Left cardiac atrium (tissue), 4 donors: ENCODE data around the gene PTPRG. TPM values are rescaled to one million over a fixed set of nuclear protein-coding genes. Genes with fewer than 3 reads are reported as not detected.

Experiments
- ATAC-seq, 2 donors: fragments of 200-7000 bp; cut with Tn5 transposase; one replicate each; pipeline ENCODE4 v1.9.1; 2020; ENCODE audit warnings: mild to moderate bottlenecking in 2 of 2, moderate library complexity in 2 of 2
- DNase-seq: peaks from one replicate; pipeline ENCODE4 v3.0.0-alpha.2; 2020
- intact Hi-C, 2 donors: fragments of 100-400 bp; cut with DNase I; formaldehyde crosslinking; loops; one replicate each; pipeline versions ENCODE4 v1.14.1 to v1.15.1; 2022 to 2023
- total RNA-seq, 2 donors: library from RNA; stranded (reverse); fragmentation: NEBNext Ultra II Directional; extraction: Animal tissue kit (Norgen Biotek cat#: 25700); gene quantifications; one replicate each; pipeline ENCODE4 v1.2.1, GENCODE V29; 2021
- donor health status: DM: no; HTN: yes; CAD: no.
- donor health status: DM: no; HTN: yes; CAD: no; lungs with severe emphysema.
- donor health status: DM: yes; HTN: yes; CAD: no.
- donor health status: Dilated cardiomyopathy.

PTPRG gene
- total RNA-seq, 2 donors from 2014 or later: 37.6 to 46.9 TPM

DNA sequence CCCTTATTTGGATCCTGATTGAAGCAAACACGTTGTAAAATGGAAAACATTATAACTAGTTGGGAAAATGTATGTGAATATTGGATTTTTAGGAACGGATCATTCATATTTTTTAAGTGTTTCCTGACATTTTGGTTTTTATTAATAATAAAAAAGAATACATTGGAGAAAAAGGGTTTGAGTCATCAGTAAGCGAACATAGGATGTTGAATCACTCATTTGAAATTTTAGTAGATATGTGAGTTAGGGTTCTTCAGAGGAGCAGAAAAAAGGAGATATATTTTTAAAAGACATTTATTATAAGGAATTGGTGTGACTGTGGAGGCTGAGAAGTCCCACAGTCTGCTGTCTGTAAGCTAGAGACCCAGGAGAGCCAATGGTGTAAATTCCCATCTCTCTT, 258.5 kb downstream of the PTPRG start:
- DNase-seq (no peak), ATAC-seq (no peak)
- intact Hi-C loops: no loop called here

DNA sequence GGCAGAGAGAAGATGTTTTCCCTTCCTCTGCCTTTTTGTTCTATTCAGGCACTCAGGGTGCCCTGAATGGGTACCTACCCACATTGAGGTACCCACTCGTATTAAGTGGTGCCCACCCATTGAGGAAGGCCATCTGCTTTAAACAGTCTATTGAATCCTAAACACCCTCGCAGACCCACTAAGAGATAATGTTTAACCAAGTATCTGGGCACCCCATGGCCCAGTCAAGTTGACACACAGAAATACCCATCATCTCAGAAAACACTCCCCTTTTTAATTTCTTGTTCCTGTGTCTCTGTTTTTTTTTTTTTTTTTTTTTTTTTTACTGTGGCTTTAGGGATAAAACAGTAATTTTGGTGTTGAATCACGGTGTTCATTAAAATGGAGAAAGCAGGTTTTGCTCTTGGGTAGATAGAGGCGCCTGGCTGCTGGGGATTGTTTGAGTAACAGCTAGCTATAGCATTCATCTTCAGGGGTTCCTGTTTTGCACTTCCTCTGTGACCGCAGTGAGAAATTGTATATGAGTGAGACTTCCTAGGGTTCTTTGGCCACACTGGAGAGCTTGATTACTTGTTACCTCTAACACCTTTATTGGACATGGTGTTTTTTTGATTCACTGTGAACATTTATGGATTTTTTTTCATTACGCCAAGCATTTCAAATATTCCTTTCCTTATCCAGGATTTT, 259.1 kb downstream of the PTPRG start:
- DNase-seq (no peak), ATAC-seq (no peak)
- intact Hi-C loops: no loop called here

DNA sequence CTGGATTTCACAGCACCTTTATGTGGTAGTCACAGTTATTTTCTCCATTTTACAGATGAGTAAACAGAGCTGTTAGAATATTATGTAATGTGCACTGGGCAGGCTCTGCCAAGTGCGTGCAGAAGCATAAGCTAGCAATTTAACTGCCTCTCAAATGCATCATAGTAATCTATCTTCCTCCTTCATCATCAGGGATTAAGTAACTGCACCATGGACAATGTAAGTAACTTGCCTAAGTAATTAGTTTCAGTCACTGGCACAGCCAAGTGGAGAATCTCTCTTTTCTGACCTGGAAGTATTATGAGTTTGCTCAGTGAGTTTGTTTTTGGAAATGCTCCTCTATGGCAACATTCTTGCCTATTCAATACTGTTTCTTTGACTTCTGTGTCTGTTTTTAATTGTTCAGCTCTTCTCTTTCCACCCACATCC, 260.5 kb downstream of the PTPRG start:
- DNase-seq (no peak), ATAC-seq (peak in 1 of 2 donors; percentile 47)
- intact Hi-C loops: no loop called here

DNA sequence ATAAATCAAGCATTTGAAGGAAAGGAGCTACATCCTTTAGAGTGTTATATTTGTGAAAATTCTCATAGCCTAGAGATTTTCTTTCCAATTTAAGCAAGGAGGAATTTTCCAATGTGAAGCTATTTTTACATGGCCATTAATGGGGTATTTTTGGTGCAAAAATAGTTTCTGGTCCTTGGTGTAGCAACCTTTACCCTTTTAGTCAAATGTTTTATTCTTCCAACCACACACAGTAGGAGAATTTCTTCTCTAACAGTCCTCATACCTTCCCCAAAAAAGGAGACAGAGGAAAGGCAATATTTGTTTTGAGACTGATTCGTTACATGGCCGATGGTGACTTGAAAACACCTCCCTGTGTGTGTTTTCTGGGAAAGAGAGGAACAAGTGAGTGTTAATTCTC, 261.2 kb downstream of the PTPRG start:
- ATAC-seq: no peak
- DNase-seq: no peak
- intact Hi-C loops: no loop called here

DNA sequence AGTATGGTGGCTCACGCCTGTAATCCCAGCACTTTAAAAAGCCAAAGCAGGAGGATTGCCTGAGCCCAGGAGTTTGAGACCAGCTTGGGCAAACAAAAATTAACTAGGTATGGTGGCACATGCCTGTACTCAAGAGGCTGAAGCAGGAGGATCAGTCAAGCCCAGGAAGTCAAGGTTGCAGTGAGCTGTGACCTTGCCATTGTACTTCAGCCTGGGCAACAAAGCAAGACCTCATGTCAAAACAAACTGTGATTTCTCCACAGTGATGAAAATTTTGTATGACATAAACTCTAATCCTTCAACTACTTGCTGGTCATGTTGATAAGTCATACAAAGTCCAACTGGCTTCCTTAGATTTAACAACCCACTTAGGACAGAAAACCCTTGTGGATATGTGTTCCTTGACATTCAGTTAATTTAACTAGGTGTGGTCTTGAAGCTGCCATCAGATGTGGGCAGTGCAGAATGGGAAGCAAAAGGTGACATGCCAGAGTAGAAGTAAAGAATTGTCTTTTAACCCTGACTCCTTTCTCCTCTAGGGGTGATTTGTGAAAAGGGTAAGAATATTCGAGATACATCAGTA, 263.3 kb downstream of the PTPRG start:
- ATAC-seq: no peak
- intact Hi-C loops: loop anchor here in 1 of 2 donors (5.0 kb wide), 1 partner anchor 262 kb away; the partner anchor contains the start of gene PTPRG
- DNase-seq: no peak

DNA sequence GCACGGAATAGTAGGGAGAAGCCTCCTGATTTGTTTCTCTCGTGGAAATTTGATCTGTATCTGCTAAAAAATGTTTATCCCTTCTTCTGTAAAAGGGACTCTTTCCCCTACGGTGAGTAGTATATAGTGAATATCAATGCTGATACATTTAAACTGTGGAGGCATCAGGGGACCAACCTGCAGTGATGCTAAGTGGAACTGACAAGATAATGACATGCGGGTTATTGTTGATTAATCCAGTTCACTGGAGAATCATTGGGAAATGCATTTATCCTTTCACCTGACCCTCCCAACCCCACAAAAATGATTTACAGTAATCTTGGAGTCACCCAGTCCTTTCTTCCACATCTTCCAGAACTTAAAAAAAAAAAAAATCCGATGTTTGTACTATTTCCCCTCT, 264.8 kb downstream of the PTPRG start:
- DNase-seq (no peak), ATAC-seq (no peak)
- intact Hi-C loops: loop anchor here in 1 of 2 donors (5.0 kb wide), 1 partner anchor 264 kb away; the partner anchor contains the start of gene PTPRG

DNA sequence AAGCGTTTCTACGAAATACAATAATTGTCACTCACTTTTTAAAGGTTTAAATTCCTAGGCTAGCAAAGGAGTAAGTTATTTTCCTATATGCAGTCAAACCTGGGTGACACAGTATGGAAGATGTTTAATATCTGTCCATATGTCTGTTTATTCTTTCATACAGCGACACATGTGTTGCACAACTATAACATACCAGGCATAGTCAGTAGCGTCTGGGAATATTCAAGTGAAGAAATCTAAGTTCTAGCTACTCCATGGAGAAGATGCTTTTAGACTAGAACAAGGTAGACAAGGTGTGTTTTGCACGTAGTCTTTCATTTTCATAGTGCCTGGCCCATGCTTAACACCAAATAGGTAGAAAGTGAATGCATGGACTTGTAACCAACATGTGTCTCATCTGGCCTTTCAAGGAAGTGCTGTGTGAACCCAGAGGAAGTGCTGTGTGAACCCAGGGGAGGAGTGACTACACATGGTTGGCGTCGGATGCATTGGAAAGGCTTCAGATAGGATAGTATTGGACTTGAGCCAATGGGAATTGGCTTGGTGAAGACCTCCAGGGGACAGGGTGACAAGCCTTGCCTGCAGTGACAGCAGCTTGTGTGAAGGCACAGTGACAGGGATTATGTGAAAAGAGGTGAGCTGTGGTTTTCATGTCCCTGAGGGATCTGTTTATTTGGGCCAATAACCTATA, 267.0 kb downstream of the PTPRG start:
- ATAC-seq (peak; percentile 71 to 82), DNase-seq (no peak)
- intact Hi-C loops: loop anchor here in 1 of 2 donors (5.0 kb wide), 1 partner anchor 266 kb away; the partner anchor contains the start of gene PTPRG

DNA sequence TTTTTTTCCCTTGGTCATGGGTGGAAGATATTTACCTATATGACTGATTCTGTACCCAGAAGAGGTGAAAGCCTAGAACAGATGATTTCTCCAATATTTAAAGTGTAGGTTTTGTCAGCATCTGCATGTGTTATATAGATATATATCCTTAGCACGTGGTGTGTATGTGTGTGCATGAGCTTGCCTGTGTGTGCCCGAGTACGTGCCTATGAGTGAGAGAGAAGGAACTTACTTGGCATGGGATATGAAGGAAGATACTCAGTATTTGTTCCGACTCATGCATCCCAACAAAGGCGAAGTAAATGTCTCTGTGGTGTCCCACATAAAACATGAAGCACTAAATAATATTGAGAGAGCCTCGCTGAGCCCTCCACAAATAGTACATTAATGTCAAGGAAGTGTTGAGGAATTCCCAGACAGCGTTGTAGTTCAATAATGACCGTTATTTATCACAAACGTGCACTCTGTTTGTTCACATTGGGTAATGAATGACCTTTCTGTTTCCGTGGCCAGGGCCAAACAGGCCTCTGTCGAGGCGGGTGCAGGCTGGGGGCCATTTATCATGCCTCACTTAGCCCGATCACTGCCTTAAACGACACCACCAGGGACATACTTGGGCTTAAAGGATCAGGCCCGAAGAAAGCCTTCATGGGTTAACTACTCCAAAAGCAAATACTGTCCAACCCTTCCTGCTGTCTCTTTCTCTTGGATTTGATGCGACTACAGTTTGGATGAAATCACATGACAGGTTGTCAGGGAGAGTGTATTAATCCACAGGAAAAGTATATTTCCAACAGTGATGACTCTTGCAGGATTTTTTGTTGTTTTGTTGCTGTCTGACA, 267.7 kb downstream of the PTPRG start:
- DNase-seq (no peak), ATAC-seq (peak; percentile 24 to 45)
- intact Hi-C loops: loop anchor here in 1 of 2 donors (5.0 kb wide), 1 partner anchor 267 kb away; the partner anchor contains the start of gene PTPRG

DNA sequence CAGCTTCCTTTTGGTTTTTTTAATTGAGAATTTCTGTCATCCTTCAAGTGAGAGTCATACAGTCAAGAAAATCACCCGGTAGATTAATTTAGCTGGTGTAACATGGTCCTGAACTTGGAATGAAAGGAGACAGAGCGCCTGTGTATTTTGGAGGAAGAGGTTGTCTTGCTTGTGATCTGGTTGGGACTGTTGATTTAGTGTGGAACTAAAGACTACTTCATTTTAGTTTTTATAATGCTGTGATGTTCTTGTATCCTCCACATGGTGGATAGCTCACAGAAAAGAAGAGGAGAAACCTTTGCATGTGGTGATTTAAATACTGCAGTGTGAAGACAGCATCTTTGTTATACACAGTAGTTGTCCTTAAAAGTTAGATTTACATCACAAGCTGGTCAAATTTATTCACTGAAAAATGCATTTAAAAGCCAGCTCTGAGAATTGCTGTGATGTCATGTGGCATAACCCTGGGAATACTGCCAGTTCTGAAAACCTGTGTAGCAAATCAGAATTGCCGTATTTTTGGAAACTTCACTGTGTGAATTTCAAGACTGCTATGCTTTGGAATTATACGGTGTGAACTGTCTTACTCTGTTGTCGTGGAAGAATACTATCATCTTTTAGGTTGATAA, 268.5 kb downstream of the PTPRG start:
- DNase-seq (no peak), ATAC-seq (peak; percentile 10 to 20)
- intact Hi-C loops: loop anchor here in 1 of 2 donors (5.0 kb wide), 1 partner anchor 268 kb away; the partner anchor contains the start of gene PTPRG

DNA sequence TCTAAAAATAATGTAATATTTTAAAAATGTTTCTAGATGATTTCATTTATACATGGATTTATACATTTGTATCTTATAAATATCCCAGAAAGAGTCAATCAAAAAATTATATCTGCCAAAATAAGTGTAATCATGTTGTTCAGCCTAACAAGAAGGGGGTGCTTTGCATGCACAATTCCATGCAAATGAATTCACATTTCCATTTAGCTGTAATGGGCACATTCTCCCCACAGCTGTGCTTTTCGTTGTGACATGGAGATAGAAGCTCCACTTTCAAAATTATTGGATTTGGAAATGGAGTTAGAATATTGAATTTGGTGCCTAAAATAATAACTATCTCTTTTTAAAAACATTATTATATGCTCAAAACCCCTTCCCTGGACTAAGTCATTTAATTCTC, 270.6 kb downstream of the PTPRG start:
- intact Hi-C loops: no loop called here
- no peak for ATAC-seq
- DNase-seq: no peak

DNA sequence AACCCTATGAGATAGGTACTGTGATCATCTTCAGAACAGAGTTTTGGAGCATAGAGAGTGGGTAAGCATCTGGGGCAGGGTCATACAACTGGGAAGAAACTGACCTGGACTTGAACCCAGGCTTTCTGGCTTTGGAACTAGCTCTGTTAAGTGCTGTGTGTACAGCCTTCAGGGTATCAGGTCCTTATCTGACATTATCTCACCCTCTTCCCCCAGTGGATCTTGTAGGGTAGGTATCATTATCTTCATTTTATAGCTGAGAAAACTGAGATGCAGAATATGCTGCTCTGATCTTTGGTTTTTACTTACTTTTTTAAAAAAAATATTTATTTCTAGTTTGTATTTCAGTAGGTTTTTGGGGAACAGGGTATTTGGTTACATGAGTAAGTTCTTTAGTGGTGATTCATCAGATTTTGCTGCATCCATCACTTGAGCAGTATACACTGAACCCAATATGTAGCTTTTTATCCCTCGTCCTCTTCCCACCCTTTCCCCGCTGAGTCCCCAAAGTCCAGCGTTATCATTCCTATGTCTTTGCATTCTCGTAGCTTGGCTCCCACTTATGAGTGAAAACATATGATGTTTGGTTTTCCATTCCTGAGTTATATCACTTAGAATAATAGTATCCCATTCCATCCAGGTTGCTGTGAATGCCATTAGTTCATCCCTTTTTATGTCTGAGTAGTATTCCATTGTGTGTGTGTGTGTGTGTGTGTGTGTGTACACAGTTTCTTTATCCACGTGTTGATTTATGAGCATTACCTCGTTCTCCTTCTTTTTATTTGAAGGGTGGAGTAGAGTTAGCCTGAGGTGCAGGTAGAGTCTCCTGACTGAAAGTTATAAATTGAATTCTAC, 271.2 kb downstream of the PTPRG start:
- ATAC-seq (no peak), DNase-seq (no peak)
- intact Hi-C loops: no loop called here

DNA sequence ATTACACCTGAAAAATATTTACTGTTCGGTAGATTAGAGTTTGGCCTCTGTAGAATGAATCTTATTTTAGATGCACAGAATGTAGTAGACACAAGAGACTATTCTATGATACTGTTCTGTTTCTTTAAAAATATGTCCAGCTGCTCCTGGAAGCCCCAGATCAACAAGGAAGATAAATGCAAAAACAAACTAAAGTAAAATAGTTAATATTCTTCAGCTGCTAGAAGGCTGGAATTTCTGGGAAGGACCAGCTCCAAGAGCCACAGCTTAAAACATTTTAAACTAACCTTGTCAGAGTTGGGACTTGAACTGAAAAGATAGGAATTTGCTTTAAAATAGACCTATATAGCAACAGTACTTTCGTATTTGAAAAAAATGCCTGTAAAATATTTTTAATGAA, 277.9 kb downstream of the PTPRG start:
- intact Hi-C loops: no loop called here
- DNase-seq: no peak
- ATAC-seq: no peak

DNA sequence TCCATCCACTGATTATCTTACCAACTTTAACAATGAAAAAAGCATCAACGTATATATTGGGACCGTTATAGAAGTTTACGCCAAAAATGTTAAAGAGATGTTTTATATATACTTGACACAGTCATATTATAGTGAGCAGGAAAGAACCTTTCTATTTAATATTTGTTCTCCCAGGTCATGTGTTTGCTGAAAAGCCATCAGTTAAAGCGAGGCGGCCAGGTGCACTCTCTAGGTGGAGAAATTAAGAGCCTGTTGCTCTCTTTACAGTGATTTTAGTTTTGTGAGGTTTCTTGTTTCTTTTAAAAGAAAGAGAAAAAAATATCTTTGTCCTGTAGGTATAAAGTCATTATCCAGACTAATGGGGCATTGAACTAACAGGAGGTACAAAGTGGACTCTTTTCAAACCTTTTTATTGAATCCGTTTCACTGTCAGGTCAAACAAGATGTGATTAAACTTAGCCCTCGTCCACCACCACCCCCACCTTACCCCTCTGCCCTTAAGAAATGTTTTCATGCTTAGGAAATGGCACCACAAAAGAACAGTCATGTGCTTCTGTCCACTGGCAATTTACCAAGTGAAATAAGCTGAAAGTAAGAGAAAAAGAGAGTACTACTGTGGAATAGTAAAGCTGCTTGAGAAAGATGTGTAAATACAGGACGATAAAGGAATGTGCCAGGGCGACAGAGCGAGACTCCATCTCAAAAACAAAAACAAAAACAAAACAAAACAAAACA, 279.9 kb downstream of the PTPRG start:
- intact Hi-C loops: no loop called here
- DNase-seq (no peak), ATAC-seq (no peak)

DNA sequence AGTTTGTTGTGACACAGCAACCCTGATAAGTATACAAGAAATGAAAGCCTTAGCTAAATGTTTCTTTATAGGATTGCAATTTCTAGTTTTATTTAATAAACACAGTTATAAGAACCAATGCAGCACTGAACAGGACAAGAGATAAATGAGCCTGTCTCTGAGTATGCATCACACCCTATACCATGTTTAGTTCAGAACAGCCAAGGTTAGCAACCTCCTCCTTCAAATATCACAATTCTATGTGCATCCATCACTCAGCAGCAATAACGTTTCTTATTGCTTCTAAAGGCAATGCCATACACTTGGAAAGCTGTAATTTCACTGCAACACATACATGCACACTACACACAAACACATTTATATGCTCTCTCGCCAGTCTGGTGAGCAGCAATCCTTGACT, 280.6 kb downstream of the PTPRG start:
- DNase-seq (no peak), ATAC-seq (no peak)
- intact Hi-C loops: no loop called here

DNA sequence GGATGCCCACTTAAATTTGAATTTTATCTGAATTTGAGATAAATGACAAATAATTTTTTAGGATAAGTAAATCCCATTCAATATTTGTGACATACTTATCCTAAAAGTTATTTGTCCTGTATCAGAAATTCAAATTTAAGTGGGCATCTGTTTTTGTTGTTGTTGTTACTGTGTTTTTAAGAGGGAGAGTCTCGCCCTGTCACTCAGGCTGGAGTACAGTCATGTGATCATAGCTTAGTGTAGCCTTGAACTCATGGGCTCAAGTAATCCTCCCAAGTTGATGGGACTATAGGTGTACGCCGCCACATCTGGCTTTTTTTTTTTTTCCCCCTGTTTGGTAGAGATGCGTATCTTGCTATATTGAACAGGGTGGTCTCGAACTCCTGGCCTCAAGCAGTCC, 283.0 kb downstream of the PTPRG start:
- no peak for ATAC-seq
- intact Hi-C loops: no loop called here
- no peak for DNase-seq

DNA sequence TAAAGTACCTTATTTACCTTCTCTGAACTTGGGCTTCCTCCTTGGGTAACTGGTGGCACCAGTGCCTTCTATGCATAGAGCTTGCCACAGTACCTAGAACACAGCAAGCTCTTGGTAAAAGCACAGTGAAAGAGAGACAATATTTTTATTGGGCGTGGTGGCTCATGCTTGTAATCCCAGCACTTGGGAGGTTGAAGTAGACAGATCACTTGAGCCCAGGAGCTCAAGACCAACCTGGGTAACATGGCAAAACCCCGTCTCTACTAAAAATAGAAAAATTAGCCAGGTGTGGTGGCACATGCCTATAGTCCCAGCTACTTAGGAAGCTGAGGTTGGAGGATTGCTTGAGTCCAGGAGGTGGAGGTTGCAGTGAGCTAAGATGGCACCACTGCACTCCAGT, 285.1 kb downstream of the PTPRG start:
- intact Hi-C loops: loop anchor here (5.0 kb wide), 2 partner anchors 34 to 284 kb away; partner anchors contain the start of gene PTPRG (in 2 of the 2)
- ATAC-seq (no peak), DNase-seq (no peak)
